Activated CD4-positive, alpha-beta T cell treated with anti-CD3 and anti-CD28 coated beads for 36 hours (primary cell): ENCODE data around the gene EVI2B. TPM values are rescaled to one million over a fixed set of nuclear protein-coding genes. Genes with fewer than 3 reads are reported as not detected.
"Not testable (repeated sequence)": the region's sequence is repeated elsewhere in the genome, so short reads cannot be mapped to it uniquely, and the experiment has no call there.

Experiments used
- ATAC-seq: fragments of 200-7000 bp; cut with Tn5 transposase; one replicate; pipeline ENCODE4 v1.10.0; 2021; ENCODE audit warnings: mild to moderate bottlenecking, moderate library complexity
- CTCF ChIA-PET: fragments of 350-600 bp; sonication (Branson Sonifier 250); formaldehyde crosslinking; loops from one replicate; lab custom pipeline; 2021; ENCODE audit warnings: antibody characterized with exemption; lab: Charles Lee
- POLR2A ChIA-PET: fragments of 350-600 bp; sonication (Branson Sonifier 250); formaldehyde crosslinking; loops from one replicate; lab custom pipeline; 2021; ENCODE audit warnings: antibody characterized with exemption, inconsistent platforms; lab: Charles Lee
- DNase-seq: peaks from one replicate; pipeline ENCODE4 v3.0.0-alpha.2; 2020
- H3K27ac Mint-ChIP-seq: one replicate; pipeline ENCODE4 v1.8.0; 2021; ENCODE audit warnings: mixed read lengths
- H3K27me3 Mint-ChIP-seq: one replicate; pipeline ENCODE4 v1.8.0; 2021; ENCODE audit warnings: mixed read lengths
- H3K36me3 Mint-ChIP-seq: one replicate; pipeline ENCODE4 v1.8.0; 2021; ENCODE audit warnings: low read depth, mixed read lengths
- H3K4me1 Mint-ChIP-seq: one replicate; pipeline ENCODE4 v1.8.0; 2021; ENCODE audit warnings: mixed read lengths
- H3K4me3 Mint-ChIP-seq: one replicate; pipeline ENCODE4 v1.8.0; 2021; ENCODE audit warnings: mild to moderate bottlenecking, moderate library complexity, mixed read lengths
- H3K9me3 Mint-ChIP-seq: one replicate; pipeline ENCODE4 v1.8.0; 2021; ENCODE audit warnings: low read depth, mixed read lengths
- intact Hi-C, 2 experiments: fragments of 100-400 bp; cut with DNase I in 1 of 2; cut with micrococcal nuclease in 1 of 2; formaldehyde crosslinking; loops; one replicate each; pipeline versions ENCODE4 v1.14.2 to v1.15.1; 2022 to 2024; cut with DNase I, micrococcal nuclease
- total RNA-seq, 2 experiments: library from RNA; stranded (reverse); gene quantifications; one replicate each; pipeline ENCODE4 v1.2.3, GENCODE V29; 2021

Gene EVI2B, protein sequence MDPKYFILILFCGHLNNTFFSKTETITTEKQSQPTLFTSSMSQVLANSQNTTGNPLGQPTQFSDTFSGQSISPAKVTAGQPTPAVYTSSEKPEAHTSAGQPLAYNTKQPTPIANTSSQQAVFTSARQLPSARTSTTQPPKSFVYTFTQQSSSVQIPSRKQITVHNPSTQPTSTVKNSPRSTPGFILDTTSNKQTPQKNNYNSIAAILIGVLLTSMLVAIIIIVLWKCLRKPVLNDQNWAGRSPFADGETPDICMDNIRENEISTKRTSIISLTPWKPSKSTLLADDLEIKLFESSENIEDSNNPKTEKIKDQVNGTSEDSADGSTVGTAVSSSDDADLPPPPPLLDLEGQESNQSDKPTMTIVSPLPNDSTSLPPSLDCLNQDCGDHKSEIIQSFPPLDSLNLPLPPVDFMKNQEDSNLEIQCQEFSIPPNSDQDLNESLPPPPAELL
- 10 to 100 TPM; 10.3 to 14.8 TPM for total RNA-seq

DNA sequence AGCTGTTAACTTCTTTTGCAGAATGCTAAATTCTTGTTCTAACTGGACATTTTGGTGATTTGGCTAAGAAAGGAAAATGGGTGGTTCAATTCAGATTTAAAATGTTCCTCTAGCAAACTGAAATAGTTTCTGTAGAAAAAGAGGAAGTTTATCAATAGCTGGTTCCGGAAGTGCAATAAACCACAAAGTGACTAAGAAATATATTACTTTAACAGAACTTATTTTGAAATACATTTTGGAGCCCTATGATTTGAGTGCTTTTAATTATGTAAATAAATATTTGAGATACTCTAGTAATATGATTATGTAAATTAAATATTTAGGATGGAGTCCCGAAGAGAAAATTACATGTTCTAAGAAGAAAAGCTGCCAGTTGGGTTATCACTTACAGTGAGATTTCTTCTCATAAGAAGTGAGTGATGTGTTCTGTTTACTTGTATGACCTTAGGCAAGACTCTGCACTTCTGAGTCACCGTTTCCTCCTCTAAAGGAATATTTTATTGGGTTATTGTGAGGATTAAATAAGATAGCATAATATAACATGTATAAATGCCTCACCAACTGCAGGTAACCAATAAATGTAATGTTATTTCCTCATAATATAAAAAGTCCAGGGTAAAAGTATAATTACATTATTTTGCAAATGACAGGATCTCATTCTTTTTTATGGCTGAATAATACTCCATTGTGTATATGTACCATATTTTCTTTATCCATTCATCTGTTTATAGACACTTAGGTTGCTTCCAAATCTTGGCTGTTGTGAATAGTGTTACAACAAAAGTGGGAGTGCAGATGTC lies at the start of gene EVI2B:
TSS of gene EVI2B (minus strand) at position 73 of the 800 bp plus-strand sequence. CDS start 8,445 bp downstream, outside the sequence.
- ChIA-PET POLR2A (no interaction called here), CTCF (interaction anchor here (1.0 to 1.2 kb wide), 2 partner anchors 11 to 12 kb away, joined by 3 to 4 read pairs; no protein-coding TSS in a partner anchor)
- peaks cover 2% of the 10 kb centered on the region for H3K9me3 Mint-ChIP-seq
- H3K27me3 Mint-ChIP-seq, result no peaks in the 10 kb centered on the region
- H3K4me3 Mint-ChIP-seq, result peak within 1 kb of the TSS; percentile 79
- H3K27ac Mint-ChIP-seq, result peak within 1 kb of the TSS; percentile 93
- ATAC-seq (peak; percentile 43), DNase-seq (peak; percentile 30)
- peaks cover 15% of the 10 kb centered on the region for H3K36me3 Mint-ChIP-seq
- intact Hi-C loops, result loop anchor here (5.0 to 10.0 kb wide), 4 partner anchors 193 to 939 kb away; partner anchors contain the start of genes CRLF3 (in 2 of the 2), CPD (in 1 of the 2) and RNF135 (in 1 of the 2)
- peaks cover 48% of the 10 kb centered on the region for H3K4me1 Mint-ChIP-seq

DNA sequence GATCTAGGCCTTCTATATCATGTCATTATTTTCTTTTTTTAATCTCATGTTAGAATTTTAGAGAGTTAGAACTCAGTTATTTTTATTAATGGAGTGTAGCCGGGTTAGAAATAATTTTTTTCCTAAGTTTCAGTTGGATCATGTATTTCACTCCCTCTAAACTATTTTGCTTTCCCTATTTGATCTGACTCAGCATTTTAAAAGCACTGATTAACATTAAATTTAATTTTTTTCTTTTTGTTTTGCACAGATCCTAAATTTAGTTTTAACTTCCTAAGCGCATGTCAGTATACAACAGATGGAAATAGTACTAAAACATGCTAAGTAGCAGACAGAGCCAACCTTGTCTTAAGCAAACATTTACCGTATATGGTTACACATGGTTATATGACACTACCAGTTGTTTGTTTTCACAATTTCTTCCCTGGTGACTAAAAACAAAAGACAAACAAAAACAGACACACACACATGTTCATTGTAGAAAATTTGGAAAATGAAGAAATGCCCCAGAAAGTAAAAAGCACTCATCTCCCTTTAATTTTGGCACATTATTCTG lies 44.1 kb upstream of the EVI2B start:
- H3K27me3 Mint-ChIP-seq, result no peaks in the 10 kb centered on the region
- POLR2A ChIA-PET, result no interaction called here
- H3K27ac Mint-ChIP-seq, result no peak overlapping the region
- CTCF ChIA-PET, result no interaction called here
- no peaks in the 10 kb centered on the region for H3K4me1 Mint-ChIP-seq
- no peaks in the 10 kb centered on the region for H3K9me3 Mint-ChIP-seq
- intact Hi-C loops, result no loop called here
- peaks cover 24% of the 10 kb centered on the region for H3K36me3 Mint-ChIP-seq
- H3K4me3 Mint-ChIP-seq, result no peak overlapping the region
- no peak for ATAC-seq
- no peak for DNase-seq

DNA sequence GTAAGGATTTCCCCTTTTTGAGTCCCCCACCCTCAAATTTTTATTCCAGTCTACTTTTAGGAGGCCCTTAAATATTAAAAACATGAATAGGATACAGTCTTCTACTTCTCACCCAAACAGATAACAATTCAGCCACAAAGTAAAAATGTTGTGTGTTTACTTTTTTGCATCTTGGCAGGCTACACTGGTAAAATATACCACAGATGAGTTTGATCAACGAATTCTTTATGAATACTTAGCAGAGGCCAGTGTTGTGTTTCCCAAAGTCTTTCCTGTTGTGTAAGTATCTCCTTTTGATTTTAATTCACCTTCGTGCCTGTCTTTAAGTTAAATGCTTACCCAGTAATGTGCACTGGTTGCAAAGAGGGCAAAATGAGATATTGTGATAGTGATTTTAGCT lies 43.2 kb upstream of the EVI2B start:
- ChIA-PET POLR2A (no interaction called here), CTCF (interaction anchor here (1.3 kb wide), 1 partner anchor 140 kb away, joined by 3 read pairs; no protein-coding TSS in a partner anchor)
- Mint-ChIP-seq H3K9me3 (no peaks in the 10 kb centered on the region), H3K27ac (no peak overlapping the region), H3K36me3 (peaks cover 26% of the 10 kb centered on the region), H3K27me3 (no peaks in the 10 kb centered on the region), H3K4me1 (no peaks in the 10 kb centered on the region), H3K4me3 (no peak overlapping the region)
- intact Hi-C loops, result no loop called here
- ATAC-seq (no peak), DNase-seq (no peak)

DNA sequence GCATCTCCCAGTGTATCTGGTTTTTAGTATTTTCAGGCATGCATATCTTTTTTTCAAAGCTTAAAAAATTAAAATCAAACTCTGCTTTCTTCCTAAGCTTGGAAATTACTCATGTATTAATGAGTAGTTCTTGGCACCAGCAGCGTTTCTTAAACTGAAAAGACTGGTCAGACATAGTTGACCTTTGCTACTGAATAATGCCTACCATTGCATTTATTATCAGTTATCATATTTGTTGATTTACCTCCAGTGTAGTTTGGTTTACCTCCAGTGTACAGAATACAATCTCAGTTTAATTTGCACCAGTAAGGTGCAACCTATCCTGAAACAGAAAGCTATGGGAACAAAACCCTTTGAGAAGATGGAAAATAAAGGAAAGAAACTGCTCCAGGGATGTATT lies 42.1 kb upstream of the EVI2B start:
- ChIA-PET CTCF (interaction anchor here (0.7 to 1.6 kb wide), 3 partner anchors 12 to 139 kb away, joined by 3 to 7 read pairs (median 3); no protein-coding TSS in a partner anchor), POLR2A (no interaction called here)
- H3K27me3 Mint-ChIP-seq, result no peaks in the 10 kb centered on the region
- no peak overlapping the region for H3K4me3 Mint-ChIP-seq
- intact Hi-C loops, result no loop called here
- DNase-seq (no peak), ATAC-seq (no peak)
- no peak overlapping the region for H3K27ac Mint-ChIP-seq
- no peaks in the 10 kb centered on the region for H3K9me3 Mint-ChIP-seq
- H3K4me1 Mint-ChIP-seq, result no peaks in the 10 kb centered on the region
- H3K36me3 Mint-ChIP-seq, result peaks cover 22% of the 10 kb centered on the region

DNA sequence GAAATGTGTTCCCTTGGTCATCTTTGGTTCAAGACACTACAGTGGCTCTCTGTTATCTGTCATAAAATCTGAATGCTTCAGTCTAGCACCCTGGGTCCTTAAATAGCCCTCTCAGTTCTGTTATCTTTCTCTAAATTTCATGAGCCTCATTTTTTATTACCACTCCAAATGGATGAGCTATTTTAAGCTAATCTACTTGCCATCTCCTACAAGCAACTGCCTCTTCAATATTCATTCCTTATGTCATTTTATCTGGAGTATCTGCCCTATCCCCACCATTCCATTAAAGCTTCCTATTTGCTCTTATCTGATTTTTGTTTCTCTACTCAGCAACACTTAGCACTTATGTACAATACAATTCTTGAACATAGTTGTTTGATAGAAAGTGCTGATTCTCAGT lies 35.6 kb upstream of the EVI2B start:
- ATAC-seq (no peak), DNase-seq (no peak)
- Mint-ChIP-seq H3K4me1 (no peaks in the 10 kb centered on the region), H3K27ac (no peak overlapping the region), H3K36me3 (peaks cover 14% of the 10 kb centered on the region), H3K9me3 (no peaks in the 10 kb centered on the region), H3K4me3 (no peak overlapping the region), H3K27me3 (no peaks in the 10 kb centered on the region)
- intact Hi-C loops, result no loop called here
- ChIA-PET POLR2A (no interaction called here), CTCF (interaction anchor here (0.7 kb wide), 1 partner anchor 9 kb away, joined by 5 read pairs; no protein-coding TSS in a partner anchor)

DNA sequence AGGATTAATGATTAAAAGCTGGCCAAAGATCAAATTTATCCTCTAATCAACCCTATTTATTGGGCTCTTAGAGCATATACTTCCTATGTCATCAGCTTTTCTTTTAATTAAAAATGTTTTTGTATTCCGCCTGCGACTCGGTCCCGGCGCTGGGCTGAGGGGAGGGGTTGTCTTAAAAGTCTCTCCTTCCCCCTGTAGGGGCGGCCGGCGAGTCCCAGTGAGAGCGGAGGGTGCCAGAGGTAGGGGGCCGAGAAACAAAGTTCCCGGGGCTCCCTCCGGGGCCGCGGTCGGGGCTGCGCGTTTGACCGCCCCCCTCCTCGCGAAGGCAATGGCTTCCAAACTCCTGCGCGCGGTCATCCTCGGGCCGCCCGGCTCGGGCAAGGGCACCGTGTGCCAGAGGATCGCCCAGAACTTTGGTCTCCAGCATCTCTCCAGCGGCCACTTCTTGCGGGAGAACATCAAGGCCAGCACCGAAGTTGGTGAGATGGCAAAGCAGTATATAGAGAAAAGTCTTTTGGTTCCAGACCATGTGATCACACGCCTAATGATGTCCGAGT lies 31.4 kb upstream of the EVI2B start:
- ATAC-seq, intact Hi-C loops, H3K9me3 Mint-ChIP-seq, CTCF ChIA-PET, DNase-seq, H3K4me1 Mint-ChIP-seq, H3K27me3 Mint-ChIP-seq, H3K4me3 Mint-ChIP-seq, POLR2A ChIA-PET, H3K27ac Mint-ChIP-seq: not testable (repeated sequence)
- peaks cover 10% of the 10 kb centered on the region for H3K36me3 Mint-ChIP-seq

DNA sequence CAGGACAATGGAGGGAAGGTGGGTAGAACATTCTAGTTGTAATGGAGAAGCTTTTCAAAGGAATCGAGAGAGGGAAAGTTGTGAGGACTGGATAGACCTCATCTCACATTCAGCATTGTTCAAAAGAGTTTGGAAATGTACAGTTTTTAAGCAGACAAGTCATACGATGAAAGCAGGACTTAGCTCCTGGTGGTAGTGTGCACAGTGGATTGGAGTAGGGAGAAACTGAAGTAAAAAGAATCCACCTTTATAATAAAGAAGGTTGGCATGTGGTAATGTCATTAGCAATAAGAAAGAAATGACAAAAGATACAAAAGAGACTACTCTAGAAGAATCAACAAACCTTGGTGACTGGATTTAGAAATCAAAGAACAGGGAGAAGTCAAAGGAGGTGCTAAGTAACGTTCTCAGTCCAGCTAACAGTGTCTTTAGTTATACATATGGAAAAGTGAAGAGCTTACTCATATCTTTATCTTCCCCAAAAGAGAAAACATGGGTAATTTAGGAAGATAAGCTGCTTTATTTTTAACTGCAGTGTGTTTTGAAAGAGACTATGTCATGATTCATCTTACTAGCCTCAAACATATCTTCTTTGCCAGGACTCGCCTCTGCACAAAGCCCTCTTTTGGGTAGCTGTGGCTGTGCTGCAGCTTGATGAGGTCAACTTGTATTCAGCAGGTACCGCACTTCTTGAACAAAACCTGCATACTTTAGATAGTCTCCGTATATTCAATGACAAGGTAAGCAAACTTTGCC lies 26.2 kb upstream of the EVI2B start:
- Mint-ChIP-seq H3K27ac (no peak overlapping the region), H3K4me1 (peaks cover 3% of the 10 kb centered on the region), H3K27me3 (no peaks in the 10 kb centered on the region), H3K4me3 (no peak overlapping the region), H3K9me3 (no peaks in the 10 kb centered on the region), H3K36me3 (peaks cover 11% of the 10 kb centered on the region)
- no peak for DNase-seq
- ATAC-seq, result no peak
- intact Hi-C loops, result no loop called here
- ChIA-PET POLR2A (no interaction called here), CTCF (interaction anchor here (0.8 to 1.3 kb wide), 4 partner anchors 10 to 55 kb away, joined by 3 to 5 read pairs (median 3); no protein-coding TSS in a partner anchor)

DNA sequence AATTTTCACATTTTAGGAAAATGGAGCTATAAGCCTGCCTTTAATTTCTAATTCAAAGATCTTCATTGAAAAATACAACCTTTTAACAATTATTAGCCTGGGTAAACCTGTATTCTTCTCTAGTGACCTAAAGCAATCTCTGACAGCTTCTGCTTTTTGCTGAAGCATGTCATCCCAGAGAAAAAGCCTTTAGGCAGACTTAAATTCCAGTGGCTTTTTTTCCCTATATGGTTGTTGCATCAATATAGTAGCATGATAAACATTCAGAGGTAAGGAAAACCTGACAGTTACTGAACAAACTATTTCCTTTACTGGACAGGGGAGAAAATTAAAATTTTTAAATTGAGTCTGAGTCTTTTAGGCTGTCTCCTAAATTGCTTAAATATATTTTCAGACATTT lies 15.4 kb upstream of the EVI2B start:
- H3K4me3 Mint-ChIP-seq, result no peak overlapping the region
- DNase-seq, result no peak
- ATAC-seq, result no peak
- intact Hi-C loops, result no loop called here
- ChIA-PET CTCF (interaction anchor here (0.6 to 1.0 kb wide), 3 partner anchors 11 to 527 kb away, joined by 3 read pairs; no protein-coding TSS in a partner anchor), POLR2A (no interaction called here)
- peaks cover 33% of the 10 kb centered on the region for H3K4me1 Mint-ChIP-seq
- H3K9me3 Mint-ChIP-seq, result no peaks in the 10 kb centered on the region
- H3K27ac Mint-ChIP-seq, result no peak overlapping the region
- H3K27me3 Mint-ChIP-seq, result no peaks in the 10 kb centered on the region
- H3K36me3 Mint-ChIP-seq, result peaks cover 10% of the 10 kb centered on the region

DNA sequence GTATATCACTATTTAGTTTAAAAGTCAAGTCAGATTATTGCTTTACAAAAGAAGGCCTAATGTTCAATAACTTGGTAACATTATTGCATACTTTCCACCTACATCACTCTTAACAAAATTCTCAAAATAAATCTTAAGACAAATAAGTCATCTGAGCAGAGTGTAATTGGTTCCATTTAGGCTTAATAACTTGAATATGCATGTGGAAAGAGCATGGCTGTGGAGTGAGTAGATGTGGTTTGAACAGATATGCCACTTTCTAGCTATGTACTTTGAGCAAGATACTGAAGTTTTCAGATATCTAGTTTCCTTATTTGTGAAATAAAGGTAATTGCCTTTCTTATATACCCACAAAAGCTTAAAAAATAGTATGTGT lies 14.3 kb upstream of the EVI2B start:
- Mint-ChIP-seq H3K4me3 (no peak overlapping the region), H3K27me3 (no peaks in the 10 kb centered on the region), H3K36me3 (peaks cover 10% of the 10 kb centered on the region), H3K9me3 (no peaks in the 10 kb centered on the region), H3K4me1 (peaks cover 36% of the 10 kb centered on the region), H3K27ac (peak overlapping the region; percentile 53)
- POLR2A ChIA-PET, result no interaction called here
- intact Hi-C loops, result no loop called here
- no peak for ATAC-seq
- CTCF ChIA-PET, result no interaction called here
- no peak for DNase-seq

DNA sequence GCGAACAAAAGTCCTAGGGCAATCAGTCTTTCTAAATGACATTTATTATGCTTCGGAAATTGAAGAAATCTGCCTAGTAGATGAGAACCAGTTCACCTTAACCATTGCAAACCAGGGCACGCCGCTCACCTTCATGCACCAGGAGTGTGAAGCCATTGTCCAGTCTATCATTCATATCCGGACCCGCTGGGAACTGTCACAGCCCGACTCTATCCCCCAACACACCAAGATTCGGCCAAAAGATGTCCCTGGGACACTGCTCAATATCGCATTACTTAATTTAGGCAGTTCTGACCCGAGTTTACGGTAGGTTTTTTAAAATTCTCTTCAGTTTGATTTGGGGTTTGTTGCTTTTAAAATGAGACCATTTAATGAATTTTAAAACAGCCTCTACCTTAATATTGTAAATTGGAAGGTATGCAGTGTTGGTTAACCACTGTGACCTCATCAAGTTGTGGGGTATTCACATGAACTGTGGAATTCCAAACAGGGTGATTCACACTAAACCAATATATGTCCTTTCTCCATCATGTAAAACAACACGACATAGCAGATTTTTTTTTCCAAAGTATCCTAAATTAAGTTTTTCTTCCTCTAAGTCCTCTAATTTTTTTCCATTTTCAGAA lies 13.8 kb upstream of the EVI2B start:
- Mint-ChIP-seq H3K4me1 (peaks cover 39% of the 10 kb centered on the region), H3K27ac (peak overlapping the region; percentile 53), H3K9me3 (no peaks in the 10 kb centered on the region), H3K4me3 (no peak overlapping the region), H3K36me3 (peaks cover 10% of the 10 kb centered on the region), H3K27me3 (no peaks in the 10 kb centered on the region)
- DNase-seq, result no peak
- ChIA-PET POLR2A (no interaction called here), CTCF (no interaction called here)
- intact Hi-C loops, result no loop called here
- no peak for ATAC-seq
